ENCODE measurements around the gene EPHA5.

EPHA5 gene

DNA sequence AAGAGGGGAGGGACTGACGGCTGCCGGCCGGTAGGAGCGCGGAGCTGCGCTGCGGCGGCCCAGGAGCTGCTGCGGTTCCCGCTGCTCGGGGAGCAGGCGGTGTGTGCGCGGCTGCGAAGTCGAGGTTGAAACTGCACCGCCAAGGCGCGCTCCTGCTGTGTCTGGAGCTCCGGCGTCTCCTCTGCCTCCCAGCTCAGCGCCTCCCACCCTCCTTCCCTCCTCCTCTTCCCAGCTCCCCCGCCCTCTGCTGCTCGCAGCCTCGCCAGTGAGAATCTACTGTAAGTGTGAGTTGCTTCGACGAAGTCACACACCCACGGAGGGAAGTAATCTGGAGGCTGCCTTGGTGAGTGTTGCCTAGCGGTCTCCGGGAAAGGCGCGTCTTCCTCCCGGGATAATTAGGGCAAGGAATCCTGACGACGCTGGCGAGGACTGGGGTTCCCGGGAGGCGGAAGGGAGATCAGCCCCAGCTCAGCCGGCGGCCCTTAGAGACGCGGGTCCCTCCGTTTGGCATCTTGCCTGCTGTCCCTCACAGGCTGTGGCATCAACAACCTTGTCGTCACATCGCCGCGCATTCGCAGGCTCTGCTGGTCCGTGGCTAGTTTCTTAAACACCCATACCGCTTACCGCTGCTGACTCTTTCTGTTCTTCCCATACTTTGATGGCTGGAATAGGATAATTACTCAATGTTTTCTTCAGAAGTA lies at the start of gene EPHA5:
Gene EPHA5 (minus strand): TSS at position 159 of the 701 bp plus-strand sequence. CDS start 747 bp downstream, outside the sequence.
- peak; percentile 77 for DNase-seq (ENCODE audit: low read depth)

DNA sequence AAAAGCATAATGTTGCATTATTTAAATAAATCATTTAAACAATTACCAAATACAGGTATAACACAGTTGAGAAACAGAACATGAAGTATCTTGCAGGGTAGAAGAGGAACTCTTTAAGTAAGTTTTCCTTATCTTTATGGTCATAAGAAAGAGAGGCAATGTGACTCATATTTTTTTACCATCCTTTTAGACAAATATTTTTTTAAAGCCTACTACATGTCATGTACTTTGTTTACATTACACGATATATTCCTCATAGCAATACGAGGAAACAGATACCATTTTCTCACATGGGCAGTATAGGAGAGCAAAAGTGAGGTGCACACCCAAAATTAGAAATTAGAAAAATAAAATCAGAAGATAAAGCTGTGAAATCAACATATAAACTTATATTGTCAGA lies 49.3 kb upstream of the EPHA5 start:
- DNase-seq (ENCODE audit: low read depth): no peak

DNA sequence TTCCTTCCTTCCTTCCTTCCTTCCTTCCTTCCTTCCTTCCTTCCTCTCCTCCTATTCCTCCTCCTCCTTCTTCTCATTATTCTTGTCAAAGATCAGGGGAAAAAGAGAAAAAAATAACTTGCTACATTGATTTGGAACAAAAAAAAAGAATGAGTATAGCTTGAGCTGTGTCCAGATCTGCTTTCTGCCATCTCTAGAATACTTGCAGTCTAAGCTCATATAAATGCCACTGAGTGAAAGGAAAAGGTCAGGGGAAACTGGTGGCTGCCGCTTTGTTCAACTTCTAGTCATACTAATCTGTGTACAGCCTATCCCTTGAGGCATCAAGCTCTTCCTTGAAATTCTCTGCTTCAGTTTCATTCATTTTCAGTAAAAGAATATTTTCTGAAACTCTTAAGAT lies 28.3 kb upstream of the EPHA5 start:
- DNase-seq (ENCODE audit: low read depth): no peak

DNA sequence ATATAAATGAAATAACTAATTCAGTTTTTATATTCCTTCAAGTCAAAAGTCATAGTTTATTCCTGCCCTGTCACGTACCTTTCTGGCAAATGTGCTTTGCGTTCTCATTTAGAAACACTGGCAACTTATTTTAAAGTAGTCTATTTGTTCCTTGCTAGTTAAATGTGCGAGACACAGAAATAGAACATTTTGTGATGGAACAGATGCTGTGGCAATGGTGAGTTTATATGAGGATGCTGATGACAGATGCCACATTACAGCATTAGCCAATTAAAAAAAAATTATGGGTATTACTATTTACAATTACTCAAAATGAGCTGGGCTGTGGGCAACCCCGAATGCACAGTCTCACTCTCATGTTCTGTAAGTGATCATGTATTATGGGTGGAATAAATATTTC lies 26.1 kb upstream of the EPHA5 start:
- DNase-seq (ENCODE audit: low read depth): no peak

DNA sequence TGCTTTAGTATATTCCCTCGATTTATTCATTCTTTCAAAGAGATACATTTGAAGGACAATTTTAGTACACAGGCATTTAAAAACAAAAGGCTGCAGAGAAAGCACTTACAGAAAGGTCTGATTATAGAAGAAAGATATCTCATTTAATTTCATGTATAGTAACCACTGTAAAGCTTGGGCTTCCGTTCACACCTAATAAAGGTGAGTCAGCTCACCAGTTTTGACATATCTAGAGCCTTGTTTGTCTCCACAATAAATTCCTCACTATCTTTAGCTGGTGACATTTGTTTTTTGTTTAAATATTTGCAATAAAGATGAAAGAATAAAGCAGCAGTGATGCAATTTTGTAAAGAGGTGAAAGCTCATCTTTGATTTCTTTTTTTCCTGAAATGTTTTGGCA lies 1.1 kb upstream of the EPHA5 start:
- no peak for DNase-seq (ENCODE audit: low read depth)

DNA sequence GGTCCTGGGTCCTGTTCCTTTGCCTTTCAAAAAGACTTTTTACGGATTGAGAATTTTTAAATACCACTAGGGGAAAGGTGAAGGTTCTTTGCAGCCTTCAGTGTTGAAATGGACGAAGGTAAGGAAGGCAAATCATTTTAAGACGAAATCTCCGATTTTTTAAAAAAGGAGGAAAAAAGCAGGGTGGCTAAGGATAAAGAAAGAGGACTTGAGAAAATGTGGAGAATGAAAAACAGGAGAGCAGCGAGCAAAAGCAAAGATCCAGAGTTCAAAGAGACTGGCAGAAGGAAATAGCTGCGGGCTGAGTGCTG lies 314 bp downstream of the EPHA5 start:
- DNase-seq (ENCODE audit: low read depth): no peak

DNA sequence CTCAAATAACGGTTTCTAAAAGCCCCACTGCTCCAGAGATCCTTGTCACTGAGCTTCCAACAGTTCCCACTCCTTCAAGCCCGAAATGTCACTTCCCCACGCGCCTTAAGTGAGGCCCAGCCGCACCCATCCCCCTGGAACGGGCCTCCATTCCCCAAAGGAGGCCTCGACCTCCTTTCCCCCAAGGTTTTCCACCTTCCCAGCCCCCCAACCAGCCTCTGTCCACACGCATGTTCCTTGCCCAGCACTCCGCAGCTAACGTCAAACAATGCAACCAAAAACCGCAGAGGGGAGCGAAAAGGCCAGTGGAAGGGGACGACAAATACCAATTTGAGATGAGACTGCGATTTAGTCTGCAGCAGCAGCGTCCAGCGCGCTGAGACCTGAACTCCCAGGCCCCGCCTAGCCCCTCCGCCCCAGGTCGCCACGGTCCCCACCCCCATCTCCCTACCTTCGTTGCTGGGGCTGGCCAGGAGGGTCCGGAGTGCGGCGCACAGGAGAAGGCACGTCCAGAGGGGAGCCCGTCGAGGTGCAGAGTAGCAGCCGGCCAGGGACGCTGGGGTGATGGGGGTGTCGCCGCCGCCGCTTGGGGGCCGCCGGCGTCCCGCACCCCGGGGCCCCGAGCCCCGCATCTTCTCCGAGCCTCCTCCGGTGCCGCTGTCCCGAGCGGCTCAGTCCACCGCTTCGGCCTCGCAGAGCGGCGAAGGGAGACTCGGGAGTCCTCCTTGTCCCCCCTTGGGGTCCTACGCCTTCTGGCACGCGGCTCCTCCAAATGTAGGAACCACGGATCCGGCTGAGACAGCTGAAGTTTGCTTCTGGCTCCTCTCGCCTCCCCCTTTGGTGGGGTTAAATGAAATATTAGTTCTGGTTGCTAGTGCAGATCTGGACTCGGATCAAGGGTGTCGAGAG lies 924 bp downstream of the EPHA5 start:
- DNase-seq (ENCODE audit: low read depth): peak; percentile 4

DNA sequence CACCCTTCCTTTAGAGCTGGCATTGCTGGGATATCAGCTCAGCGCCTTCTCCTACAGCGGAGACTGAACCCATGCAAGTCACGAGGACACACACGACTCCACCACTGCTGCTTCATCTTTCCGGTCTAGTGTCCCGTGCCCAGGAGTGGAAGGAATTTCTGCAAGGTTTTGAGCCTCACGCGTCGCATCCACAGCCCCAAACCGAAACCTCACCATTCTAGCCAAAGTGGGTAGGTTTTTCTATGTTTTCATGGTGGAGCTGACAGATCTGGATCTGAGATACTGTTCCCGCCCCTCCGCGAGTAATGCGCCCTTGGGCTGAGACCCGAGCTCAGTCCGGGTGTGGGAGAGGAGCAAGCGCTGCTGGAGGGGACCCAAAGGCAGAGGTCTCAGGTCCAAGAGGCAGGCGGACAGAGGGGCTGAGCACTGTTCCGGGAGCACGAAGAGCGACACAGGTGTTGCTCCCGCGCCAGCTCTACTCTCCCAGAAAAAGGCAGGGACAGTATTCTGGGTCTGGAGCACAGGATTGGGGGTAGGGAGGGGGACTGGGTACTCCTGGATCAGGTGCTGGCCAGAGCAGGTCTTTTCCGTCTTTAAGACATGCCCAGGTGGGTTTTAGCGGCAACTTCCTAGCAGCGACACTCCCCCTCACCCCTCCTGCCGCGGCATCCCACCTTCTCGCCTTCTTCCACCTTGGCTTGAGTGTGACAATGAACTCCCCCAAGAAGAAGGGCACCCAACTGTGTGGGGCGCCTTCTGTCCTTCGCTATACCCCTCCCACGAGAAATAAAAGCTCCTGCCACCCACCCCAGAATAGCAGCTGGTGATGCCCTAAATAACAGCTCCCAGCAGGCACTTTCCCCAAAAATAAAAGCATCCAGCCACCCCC lies 1.8 kb downstream of the EPHA5 start:
- peak; percentile 32 for DNase-seq (ENCODE audit: low read depth)

DNA sequence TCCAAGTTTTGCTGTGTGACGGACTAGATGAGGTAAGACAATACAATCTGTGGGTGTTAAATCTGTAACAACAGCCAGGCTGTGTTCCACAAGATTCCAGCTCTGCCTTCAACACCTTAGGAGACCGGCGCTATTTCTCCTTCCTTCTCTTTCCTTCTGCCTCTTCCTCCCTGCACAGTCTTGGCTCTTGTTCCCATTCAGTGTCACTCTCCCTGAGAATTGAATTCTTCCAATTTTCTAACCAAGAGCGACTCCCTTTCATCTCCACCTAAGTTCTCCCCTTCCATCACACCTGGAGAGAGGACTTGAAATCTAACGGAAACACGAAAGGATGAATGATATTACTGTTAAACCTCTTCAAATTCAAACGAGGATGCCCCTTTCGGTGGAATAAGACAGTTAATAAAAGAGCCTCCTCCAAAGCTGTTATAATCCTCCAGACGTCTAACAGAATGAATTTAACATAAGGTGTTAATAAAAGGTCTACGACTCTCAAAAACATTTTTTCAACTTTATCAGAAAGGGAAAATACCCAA lies 2.7 kb downstream of the EPHA5 start:
- no peak for DNase-seq (ENCODE audit: low read depth)

DNA sequence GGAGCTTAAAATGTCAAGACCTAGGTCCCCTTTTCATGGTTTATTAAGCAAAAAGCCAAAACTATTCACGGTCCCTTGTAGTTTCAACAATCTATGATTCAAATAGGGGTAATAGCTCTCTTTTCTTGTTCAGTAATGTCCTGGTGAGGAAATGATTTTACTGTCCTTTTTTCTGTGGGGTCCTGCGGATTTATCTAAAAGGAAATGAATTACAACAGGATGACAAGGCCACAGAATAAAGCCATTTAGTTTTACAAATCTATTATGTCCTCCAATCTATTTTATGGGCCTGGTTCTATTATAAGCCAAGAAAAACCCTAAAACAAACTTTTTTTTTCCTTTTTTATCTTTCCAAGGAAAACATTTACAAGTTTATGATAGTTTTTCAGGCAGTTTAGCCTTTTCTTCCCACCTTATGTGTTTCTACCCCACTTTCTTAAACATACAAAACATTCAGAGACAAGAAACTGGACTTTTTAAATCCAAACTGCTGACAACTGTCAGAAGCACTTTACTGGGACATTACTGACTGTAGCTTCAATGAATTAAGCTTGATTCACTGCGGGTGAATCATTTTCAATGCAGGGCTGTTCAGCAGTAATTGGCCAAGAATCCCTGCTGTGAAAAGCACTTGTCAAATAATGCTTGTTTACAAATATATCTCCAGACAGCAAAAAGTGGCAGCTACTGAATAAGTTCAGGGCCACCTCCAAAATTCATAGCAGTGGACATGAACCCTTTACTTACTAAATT lies 4.3 kb downstream of the EPHA5 start:
- no peak for DNase-seq (ENCODE audit: low read depth)

DNA sequence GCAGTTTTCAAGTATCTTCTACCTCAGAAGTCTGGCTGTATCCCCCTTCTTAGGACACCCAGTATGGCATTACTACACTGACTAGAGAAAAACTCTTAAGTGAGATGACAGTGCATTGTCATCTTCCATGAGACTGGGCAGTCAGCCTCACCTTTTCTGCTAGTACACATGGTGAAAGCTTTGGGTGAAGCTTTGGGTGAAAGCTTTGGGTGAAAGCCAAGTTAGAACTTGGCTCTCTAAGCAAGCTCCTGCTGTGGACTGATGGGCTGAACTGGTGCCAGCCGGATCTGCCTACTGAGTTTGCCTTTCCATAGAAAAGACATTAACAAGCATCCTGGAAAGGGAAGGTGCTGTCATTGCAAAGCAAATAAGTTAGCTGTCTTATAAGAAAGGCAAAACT lies 8.8 kb downstream of the EPHA5 start:
- DNase-seq (ENCODE audit: low read depth): no peak

DNA sequence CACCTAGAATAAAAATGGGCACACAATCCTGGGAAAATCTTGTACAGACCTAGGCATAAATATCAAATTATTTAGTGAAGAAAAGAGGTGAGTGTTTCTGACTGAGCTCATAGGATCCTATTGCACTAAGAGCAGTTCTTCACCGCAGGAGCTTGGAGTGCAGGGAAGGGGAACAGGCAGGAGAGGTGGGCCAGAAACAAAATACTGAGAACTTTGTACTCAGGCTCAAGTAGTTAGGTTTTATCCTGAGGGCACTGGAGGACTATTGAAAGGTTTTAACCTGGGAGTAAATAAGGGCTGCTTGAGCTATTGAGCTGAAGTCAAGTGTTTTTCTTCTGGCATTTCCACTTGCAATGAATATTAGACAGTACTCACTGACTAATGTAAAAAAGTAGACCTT lies 12.2 kb downstream of the EPHA5 start:
- no peak for DNase-seq (ENCODE audit: low read depth)

DNA sequence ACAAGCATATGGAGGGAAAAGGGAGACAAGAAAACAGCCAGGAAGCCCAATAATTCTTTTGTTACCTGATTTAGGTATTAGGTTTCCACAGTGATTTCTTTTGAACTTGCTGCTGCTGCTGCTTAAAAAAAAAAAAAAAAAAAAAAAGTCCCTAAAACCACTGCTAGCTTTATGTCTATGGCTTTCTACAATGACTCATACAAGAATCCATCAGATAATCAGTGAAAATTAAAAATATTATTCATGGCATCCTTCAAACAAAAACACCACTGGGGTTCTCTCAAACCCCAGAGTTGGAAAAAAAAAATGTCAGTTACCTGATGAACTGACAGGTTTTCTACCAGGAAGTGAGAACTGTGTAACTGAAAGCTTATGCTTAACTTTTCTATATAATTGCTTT lies 14.3 kb downstream of the EPHA5 start:
- DNase-seq (ENCODE audit: low read depth): no peak

DNA sequence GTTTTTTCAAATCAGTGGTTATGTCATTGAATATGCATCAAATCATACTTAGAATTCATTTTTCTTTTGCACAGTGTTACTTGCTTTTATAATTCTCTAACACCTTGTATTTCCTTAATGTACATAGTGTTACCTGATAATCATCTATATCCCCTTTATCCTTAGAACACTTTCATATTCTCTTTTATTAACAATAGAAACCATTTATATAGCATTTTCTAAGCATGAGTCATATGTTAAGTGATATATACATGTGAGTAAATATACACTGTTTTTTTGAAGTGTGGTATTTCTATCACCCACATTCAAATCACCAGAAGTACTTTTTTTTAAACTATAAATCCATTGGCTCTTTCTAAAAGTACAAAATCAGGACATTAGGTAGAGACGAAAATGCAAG lies 15.3 kb downstream of the EPHA5 start:
- DNase-seq (ENCODE audit: low read depth): no peak

DNA sequence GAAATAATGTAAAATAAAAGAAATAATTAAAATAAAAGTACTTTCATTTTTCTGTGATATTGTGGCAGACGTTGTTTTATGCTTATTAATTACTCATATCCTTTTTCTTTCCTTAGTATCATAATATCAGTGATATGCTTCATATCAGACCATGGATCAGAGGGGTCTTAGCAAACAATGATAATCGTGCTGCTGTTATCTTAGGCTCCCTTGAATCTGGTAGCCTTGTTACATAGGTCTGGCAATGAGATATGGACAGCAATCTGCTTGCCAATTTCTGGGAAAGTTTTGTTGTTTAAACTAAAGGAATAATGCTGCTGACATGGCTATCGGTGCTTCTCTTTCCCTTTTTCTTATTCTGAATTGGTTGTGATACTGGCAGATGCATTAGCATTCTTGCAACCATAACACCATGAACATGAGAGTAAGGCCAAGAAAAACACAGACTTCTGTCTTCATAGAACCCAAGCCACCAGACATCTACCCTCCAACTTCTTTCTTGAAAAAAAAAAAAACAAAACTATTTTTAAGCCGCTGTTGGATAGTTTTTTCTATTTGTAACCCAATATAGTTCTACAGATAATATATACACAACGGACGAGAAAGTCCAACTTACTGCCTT lies 16.4 kb downstream of the EPHA5 start:
- no peak for DNase-seq (ENCODE audit: low read depth)

DNA sequence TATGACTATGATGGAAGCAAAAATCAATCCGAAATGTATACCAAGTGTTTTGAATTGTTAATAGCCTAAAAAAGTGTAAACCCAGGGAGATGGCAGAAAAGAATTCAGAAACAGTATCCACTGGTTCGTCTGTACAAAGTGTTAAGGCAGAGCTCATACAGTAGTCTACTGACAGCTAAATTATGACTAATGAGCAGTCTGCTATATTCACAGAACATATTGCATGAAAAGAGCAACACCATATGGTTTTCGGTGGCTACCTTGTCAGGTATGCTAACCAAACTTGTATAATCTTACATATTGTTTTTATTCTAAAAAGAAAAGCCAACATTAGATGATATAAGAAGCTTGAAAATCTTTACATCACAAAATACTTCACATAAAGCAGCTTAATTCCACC lies 18.5 kb downstream of the EPHA5 start:
- DNase-seq (ENCODE audit: low read depth): no peak

DNA sequence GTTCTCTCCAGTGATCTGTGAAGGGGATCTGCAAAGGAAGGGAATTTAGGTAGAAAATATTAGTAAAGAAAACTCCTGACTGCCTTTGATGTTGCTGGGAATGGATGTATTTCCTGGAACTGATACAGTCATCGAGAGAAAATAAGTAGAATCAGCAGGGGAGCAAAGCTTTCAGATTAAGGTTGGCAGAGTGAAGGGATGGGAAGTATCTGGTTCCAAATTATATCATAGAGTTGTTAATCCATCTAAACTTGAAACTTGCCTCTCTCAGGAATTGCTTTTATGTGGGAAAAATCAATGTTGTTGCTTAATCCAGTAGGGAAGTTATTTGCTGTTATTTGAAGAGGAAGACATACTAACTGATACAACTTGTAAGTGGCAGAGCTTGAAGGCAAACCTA lies 19.3 kb downstream of the EPHA5 start:
- DNase-seq (ENCODE audit: low read depth): no peak

DNA sequence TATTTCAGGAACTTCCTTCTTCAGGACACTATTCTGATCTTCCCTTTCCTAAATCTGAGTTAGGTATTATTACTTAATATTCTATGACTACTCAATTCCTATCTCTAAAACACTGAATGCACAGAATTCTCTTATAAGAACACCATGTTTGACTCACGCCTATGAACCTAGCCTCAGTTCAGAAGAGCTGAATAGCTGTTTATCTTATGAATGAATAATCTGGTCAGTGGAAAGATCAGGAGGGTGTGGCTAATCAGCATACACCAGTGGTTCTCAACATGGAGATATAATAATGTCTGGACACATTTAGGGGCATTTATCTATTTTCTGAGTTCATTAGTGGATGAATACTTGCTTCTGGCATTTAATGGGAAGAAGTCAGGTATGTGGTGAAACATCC lies 24.2 kb downstream of the EPHA5 start:
- no peak for DNase-seq (ENCODE audit: low read depth)

DNA sequence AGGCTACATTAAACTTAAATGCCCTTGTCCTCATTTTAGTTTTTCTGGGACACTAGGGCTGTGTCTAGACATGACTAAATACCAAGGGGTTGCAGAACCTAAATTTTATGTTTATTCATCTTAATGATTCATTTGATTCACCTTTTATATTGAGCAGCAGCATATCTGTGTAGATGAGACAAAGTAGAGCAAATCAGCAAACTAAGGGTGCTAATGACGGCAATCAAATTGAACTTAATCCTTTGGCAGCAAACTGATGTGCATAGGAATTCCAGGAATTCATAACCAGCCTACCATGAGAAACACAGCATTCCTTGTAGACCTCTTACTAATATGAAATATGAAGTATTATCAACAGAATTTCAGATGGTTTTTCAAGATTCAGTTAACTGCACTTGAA lies 25.1 kb downstream of the EPHA5 start:
- DNase-seq (ENCODE audit: low read depth): no peak

DNA sequence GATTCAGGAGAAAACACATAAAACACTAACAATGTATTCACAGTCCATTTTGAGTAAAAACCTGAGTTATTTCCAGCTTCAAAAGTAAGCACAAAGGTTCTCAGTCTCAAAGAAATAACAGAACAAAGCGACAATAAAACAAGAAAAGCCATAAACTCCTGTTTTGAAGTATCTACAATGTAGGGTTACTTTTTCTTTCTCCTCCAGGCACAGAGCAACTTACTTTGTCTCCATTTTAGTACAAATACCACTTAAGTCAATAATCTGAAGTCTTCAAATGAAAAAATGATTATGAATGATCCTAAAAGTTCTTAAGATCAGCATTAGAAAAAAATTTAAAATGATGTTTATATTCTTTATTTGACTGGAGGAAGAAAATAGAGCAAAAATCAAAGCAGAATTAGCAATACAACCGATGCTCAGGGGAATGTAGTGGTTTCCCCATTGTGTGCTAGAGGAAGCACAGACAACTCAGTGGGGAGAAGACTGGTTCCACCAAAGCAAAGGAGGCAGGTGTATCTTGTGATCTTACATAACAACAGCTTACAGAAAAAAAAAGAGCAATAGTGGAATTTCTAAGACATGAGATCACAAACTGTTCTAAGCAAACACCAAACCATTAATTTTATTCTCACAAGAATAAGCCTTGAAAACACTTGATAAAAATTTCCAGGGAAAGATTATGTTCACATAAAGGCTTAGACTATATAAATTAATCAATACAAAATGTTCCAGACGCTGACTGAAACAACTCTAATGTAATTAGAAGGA lies 35.1 kb downstream of the EPHA5 start:
- no peak for DNase-seq (ENCODE audit: low read depth)
